Stimulated activated CD4-positive, alpha-beta T cell treated with anti-CD3 and anti-CD28 coated beads, TNF-alpha, amount 100 ng/mL, for 1 hour (primary cell): ENCODE data around the gene RAB40AL.
"Not testable (repeated sequence)": the region's sequence is repeated elsewhere in the genome, so short reads cannot be mapped to it uniquely, and the experiment has no call there.

ENCODE experiments used
- DNase-seq, 3 donors: peaks; one replicate each; pipeline ENCODE4 v3.0.0-alpha.2; 2020; ENCODE audit warnings: low read depth in 3 of 3, low spot score in 1 of 3

The RAB40AL gene

GRCh38 chrX:102936972-102937371 is at the start of gene RAB40AL:
Gene RAB40AL (plus strand): TSS chrX:102937272. CDS start chrX:102937319, 47 bp downstream.
- not testable (repeated sequence) for DNase-seq

GRCh38 chrX:102887687-102888086 is 49.4 kb upstream of the RAB40AL start:
- DNase-seq, result no peak

- no peak for DNase-seq
Measured at GRCh38 chrX:102892103-102892502, 45.0 kb upstream of the RAB40AL start.

- DNase-seq, result peak in 2 of 3 donors; percentile 50 to 52
Measured at GRCh38 chrX:102899940-102900916, 36.8 kb upstream of the RAB40AL start.

GRCh38 chrX:102902355-102902754 is 34.7 kb upstream of the RAB40AL start:
- no peak for DNase-seq

GRCh38 chrX:102930990-102931756 is 5.9 kb upstream of the RAB40AL start:
- no peak for DNase-seq

- peak in 1 of 3 donors; percentile 3 for DNase-seq
Measured at GRCh38 chrX:102934624-102935023, 2.4 kb upstream of the RAB40AL start.

- DNase-seq, result peak in 2 of 3 donors; percentile 7 to 46
Measured at GRCh38 chrX:102950908-102951866, 14.1 kb downstream of the RAB40AL start.

GRCh38 chrX:102957751-102958150 is 20.7 kb downstream of the RAB40AL start:
- no peak for DNase-seq

GRCh38 chrX:102958794-102959193 is 21.7 kb downstream of the RAB40AL start:
- DNase-seq, result no peak

GRCh38 chrX:102959471-102959870 is 22.4 kb downstream of the RAB40AL start:
- no peak for DNase-seq

- no peak for DNase-seq
Measured at GRCh38 chrX:102963955-102964354, 26.9 kb downstream of the RAB40AL start.

- no peak for DNase-seq
Measured at GRCh38 chrX:102964940-102965339, 27.9 kb downstream of the RAB40AL start.

GRCh38 chrX:102966701-102967100 is 29.6 kb downstream of the RAB40AL start:
- no peak for DNase-seq

- DNase-seq, result no peak
Measured at GRCh38 chrX:102968216-102968615, 31.1 kb downstream of the RAB40AL start.

GRCh38 chrX:102971536-102971935 is 34.5 kb downstream of the RAB40AL start:
- DNase-seq, result not testable (repeated sequence)

GRCh38 chrX:102975016-102975415 is 37.9 kb downstream of the RAB40AL start:
- no peak for DNase-seq

GRCh38 chrX:102976286-102976685 is 39.2 kb downstream of the RAB40AL start:
- no peak for DNase-seq

- no peak for DNase-seq
Measured at GRCh38 chrX:102976793-102977495, 39.9 kb downstream of the RAB40AL start.

- no peak for DNase-seq
Measured at GRCh38 chrX:102978594-102978993, 41.5 kb downstream of the RAB40AL start.
